Measurements from ENCODE around the gene PCDHB4. TPM values are rescaled to one million over a fixed set of nuclear protein-coding genes. Genes with fewer than 3 reads are reported as not detected.
"Not testable (repeated sequence)": the region's sequence is repeated elsewhere in the genome, so short reads cannot be mapped to it uniquely, and the experiment has no call there.

PCDHB4 gene
- total and polyA plus RNA-seq, 2 donors (not counting 1 experiment from before 2014, with no cell fraction given), result not detected

DNA sequence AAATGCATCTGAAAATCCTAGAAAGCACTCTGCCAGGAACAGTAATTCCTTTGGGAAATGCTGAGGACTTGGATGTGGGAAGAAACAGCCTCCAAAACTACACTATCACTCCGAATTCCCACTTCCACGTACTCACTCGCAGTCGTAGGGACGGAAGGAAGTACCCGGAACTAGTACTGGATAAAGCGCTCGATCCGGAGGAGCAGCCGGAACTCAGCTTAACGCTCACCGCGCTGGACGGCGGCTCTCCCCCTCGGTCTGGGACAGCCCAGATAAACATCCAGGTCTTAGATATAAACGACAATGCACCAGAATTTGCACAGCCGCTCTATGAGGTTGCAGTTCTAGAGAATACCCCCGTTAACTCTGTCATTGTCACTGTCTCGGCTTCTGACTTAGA lies 20.6 kb upstream of the PCDHB4 start:
- Histone ChIP-seq H3K27ac (ENCODE audit: low read length in 2 of 2) (no peak overlapping the region), H3K9ac (ENCODE audit: low read length) (no peak overlapping the region), H3K4me1 (ENCODE audit: control insufficient read depth in 2 of 2, insufficient read depth in 2 of 2, low read length in 2 of 2) (no peaks in the 10 kb centered on the region), H3K4me2 (replicated peaks; ENCODE audit: low read depth, low read length, poor library complexity, severe bottlenecking) (no peak overlapping the region), H3K4me3 (ENCODE audit: control extremely low read depth in 1 of 5, extremely low read depth in 1 of 5, insufficient read depth in 1 of 5, low read depth in 2 of 5, low read length in 4 of 5) (no peak overlapping the region), H3K36me3 (replicated peaks in 1 of 2; ENCODE audit: control extremely low read depth in 1 of 2, control insufficient read depth in 1 of 2, extremely low read depth in 1 of 2, insufficient read depth in 2 of 2, low read length in 1 of 2) (no peaks in the 10 kb centered on the region), H3K79me2 (ENCODE audit: control insufficient read depth, insufficient read depth, low read length) (no peaks in the 10 kb centered on the region), H3K9me3 (ENCODE audit: control extremely low read depth in 1 of 3, control insufficient read depth in 2 of 3, insufficient read depth in 1 of 3, low read length in 2 of 3) (peaks cover 0 to 23% (median 2%) of the 10 kb centered on the region in 3 donors), H3K27me3 (replicated peaks in 1 of 4; ENCODE audit: control extremely low read depth in 1 of 4, control insufficient read depth in 3 of 4, insufficient read depth in 4 of 4, low read length in 3 of 4) (peaks cover 0 to 6% (median 3%) of the 10 kb centered on the region in 4 experiments), H2AFZ (ENCODE audit: insufficient read depth, low read depth, low read length, poor library complexity, severe bottlenecking) (no peak overlapping the region), H4K20me1 (ENCODE audit: control insufficient read depth, insufficient read depth, low read length, poor library complexity, severe bottlenecking) (no peaks in the 10 kb centered on the region)
- no peak overlapping the region for H3K4me3 Mint-ChIP-seq
- ATAC-seq (ENCODE audit: low read depth), result no peak
- ChIA-PET POLR2A (no interaction called here), CTCF (no interaction called here)
- intact Hi-C loops (cut with micrococcal nuclease), result no loop called here
- 58% methylated on average over 16 of the region's 20 CpGs for WGBS (ENCODE audit: insufficient coverage)
- H3K9me3 Mint-ChIP-seq (ENCODE audit: insufficient read depth), result peaks cover 3% of the 10 kb centered on the region
- no peaks in the 10 kb centered on the region for H3K4me1 Mint-ChIP-seq
- TF ChIP-seq, protein P1, sequence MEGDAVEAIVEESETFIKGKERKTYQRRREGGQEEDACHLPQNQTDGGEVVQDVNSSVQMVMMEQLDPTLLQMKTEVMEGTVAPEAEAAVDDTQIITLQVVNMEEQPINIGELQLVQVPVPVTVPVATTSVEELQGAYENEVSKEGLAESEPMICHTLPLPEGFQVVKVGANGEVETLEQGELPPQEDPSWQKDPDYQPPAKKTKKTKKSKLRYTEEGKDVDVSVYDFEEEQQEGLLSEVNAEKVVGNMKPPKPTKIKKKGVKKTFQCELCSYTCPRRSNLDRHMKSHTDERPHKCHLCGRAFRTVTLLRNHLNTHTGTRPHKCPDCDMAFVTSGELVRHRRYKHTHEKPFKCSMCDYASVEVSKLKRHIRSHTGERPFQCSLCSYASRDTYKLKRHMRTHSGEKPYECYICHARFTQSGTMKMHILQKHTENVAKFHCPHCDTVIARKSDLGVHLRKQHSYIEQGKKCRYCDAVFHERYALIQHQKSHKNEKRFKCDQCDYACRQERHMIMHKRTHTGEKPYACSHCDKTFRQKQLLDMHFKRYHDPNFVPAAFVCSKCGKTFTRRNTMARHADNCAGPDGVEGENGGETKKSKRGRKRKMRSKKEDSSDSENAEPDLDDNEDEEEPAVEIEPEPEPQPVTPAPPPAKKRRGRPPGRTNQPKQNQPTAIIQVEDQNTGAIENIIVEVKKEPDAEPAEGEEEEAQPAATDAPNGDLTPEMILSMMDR (IDR thresholded peaks at IDR 0.05), result no peak
- no peak for TF ChIP-seq EZH2 (IDR thresholded peaks at IDR 0.05; ENCODE audit: borderline replicate concordance, insufficient read depth, low read depth, low read length, poor library complexity, severe bottlenecking)
- H3K27me3 Mint-ChIP-seq, result peaks cover 9% of the 10 kb centered on the region
- DNase-seq, result no peak
- no peak overlapping the region for H3K27ac Mint-ChIP-seq

DNA sequence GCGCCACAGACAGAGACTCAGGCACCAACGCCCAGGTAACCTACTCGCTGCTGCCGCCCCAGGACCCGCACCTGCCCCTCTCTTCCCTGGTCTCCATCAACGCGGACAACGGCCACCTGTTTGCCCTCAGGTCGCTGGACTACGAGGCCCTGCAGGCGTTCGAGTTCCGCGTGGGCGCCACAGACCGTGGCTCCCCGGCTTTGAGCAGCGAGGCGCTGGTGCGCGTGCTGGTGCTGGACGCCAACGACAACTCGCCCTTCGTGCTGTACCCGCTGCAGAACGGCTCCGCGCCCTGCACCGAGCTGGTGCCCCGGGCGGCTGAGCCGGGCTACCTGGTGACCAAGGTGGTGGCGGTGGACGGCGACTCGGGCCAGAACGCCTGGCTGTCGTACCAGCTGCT lies 19.5 kb upstream of the PCDHB4 start:
- intact Hi-C loops (cut with micrococcal nuclease), result not testable (repeated sequence)

DNA sequence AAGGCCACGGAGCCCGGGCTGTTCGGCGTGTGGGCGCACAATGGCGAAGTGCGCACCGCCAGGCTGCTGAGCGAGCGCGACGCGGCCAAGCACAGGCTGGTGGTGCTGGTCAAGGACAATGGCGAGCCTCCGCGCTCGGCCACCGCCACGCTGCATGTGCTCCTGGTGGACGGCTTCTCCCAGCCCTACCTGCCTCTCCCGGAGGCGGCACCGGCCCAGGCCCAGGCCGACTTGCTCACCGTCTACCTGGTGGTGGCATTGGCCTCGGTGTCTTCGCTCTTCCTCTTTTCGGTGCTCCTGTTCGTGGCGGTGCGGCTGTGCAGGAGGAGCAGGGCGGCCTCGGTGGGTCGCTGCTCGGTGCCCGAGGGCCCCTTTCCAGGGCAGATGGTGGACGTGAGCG lies 19.1 kb upstream of the PCDHB4 start:
- H3K9ac ChIP-seq (ENCODE audit: low read length), result not testable (repeated sequence)

More for the DNA sequence above, 19.5 kb upstream of the PCDHB4 start:
- H4K20me1 ChIP-seq (ENCODE audit: control insufficient read depth, insufficient read depth, low read length, poor library complexity, severe bottlenecking); H3K9me3 Mint-ChIP-seq (ENCODE audit: insufficient read depth); H3K4me1 ChIP-seq (ENCODE audit: control insufficient read depth in 2 of 2, insufficient read depth in 2 of 2, low read length in 2 of 2); H3K9ac ChIP-seq (ENCODE audit: low read length); ATAC-seq (ENCODE audit: low read depth); H3K4me3 ChIP-seq (ENCODE audit: control extremely low read depth in 1 of 5, extremely low read depth in 1 of 5, insufficient read depth in 1 of 5, low read depth in 2 of 5, low read length in 4 of 5); H3K27me3 ChIP-seq (replicated peaks in 1 of 4; ENCODE audit: control extremely low read depth in 1 of 4, control insufficient read depth in 3 of 4, insufficient read depth in 4 of 4, low read length in 3 of 4); POLR2A ChIA-PET; H2AFZ ChIP-seq (ENCODE audit: insufficient read depth, low read depth, low read length, poor library complexity, severe bottlenecking); H3K4me3 Mint-ChIP-seq; H3K4me2 ChIP-seq (replicated peaks; ENCODE audit: low read depth, low read length, poor library complexity, severe bottlenecking); H3K27ac ChIP-seq (ENCODE audit: low read length in 2 of 2); H3K27me3 Mint-ChIP-seq; H3K79me2 ChIP-seq (ENCODE audit: control insufficient read depth, insufficient read depth, low read length); H3K4me1 Mint-ChIP-seq; H3K36me3 ChIP-seq (replicated peaks in 1 of 2; ENCODE audit: control extremely low read depth in 1 of 2, control insufficient read depth in 1 of 2, extremely low read depth in 1 of 2, insufficient read depth in 2 of 2, low read length in 1 of 2); DNase-seq; H3K27ac Mint-ChIP-seq; CTCF ChIA-PET: not testable (repeated sequence)
- 38% methylated on average over 17 of the region's 39 CpGs for WGBS (ENCODE audit: insufficient coverage)
- peaks cover 0 to 23% (median 2%) of the 10 kb centered on the region in 3 donors for H3K9me3 ChIP-seq (ENCODE audit: control extremely low read depth in 1 of 3, control insufficient read depth in 2 of 3, insufficient read depth in 1 of 3, low read length in 2 of 3)

More for the DNA sequence above, 19.1 kb upstream of the PCDHB4 start:
- 55% methylated on average over 8 of the region's 38 CpGs for WGBS (ENCODE audit: insufficient coverage)
- POLR2A ChIA-PET; H3K27me3 ChIP-seq (replicated peaks in 1 of 4; ENCODE audit: control extremely low read depth in 1 of 4, control insufficient read depth in 3 of 4, insufficient read depth in 4 of 4, low read length in 3 of 4); H3K79me2 ChIP-seq (ENCODE audit: control insufficient read depth, insufficient read depth, low read length); intact Hi-C loops (cut with micrococcal nuclease); H2AFZ ChIP-seq (ENCODE audit: insufficient read depth, low read depth, low read length, poor library complexity, severe bottlenecking); H3K27ac Mint-ChIP-seq; H3K4me1 ChIP-seq (ENCODE audit: control insufficient read depth in 2 of 2, insufficient read depth in 2 of 2, low read length in 2 of 2); H3K4me2 ChIP-seq (replicated peaks; ENCODE audit: low read depth, low read length, poor library complexity, severe bottlenecking); H3K36me3 ChIP-seq (replicated peaks in 1 of 2; ENCODE audit: control extremely low read depth in 1 of 2, control insufficient read depth in 1 of 2, extremely low read depth in 1 of 2, insufficient read depth in 2 of 2, low read length in 1 of 2); H3K4me3 Mint-ChIP-seq; CTCF ChIA-PET; ATAC-seq (ENCODE audit: low read depth); H4K20me1 ChIP-seq (ENCODE audit: control insufficient read depth, insufficient read depth, low read length, poor library complexity, severe bottlenecking); H3K4me3 ChIP-seq (ENCODE audit: control extremely low read depth in 1 of 5, extremely low read depth in 1 of 5, insufficient read depth in 1 of 5, low read depth in 2 of 5, low read length in 4 of 5); DNase-seq; H3K4me1 Mint-ChIP-seq; H3K27ac ChIP-seq (ENCODE audit: low read length in 2 of 2); H3K9me3 Mint-ChIP-seq (ENCODE audit: insufficient read depth): not testable (repeated sequence)
- H3K9me3 ChIP-seq (ENCODE audit: control extremely low read depth in 1 of 3, control insufficient read depth in 2 of 3, insufficient read depth in 1 of 3, low read length in 2 of 3), result peaks cover 0 to 23% (median 2%) of the 10 kb centered on the region in 3 donors
- H3K27me3 Mint-ChIP-seq, result peaks cover 12% of the 10 kb centered on the region

Measured in B cell (primary cell).